ENCODE data around the gene KCNH8.

DNA sequence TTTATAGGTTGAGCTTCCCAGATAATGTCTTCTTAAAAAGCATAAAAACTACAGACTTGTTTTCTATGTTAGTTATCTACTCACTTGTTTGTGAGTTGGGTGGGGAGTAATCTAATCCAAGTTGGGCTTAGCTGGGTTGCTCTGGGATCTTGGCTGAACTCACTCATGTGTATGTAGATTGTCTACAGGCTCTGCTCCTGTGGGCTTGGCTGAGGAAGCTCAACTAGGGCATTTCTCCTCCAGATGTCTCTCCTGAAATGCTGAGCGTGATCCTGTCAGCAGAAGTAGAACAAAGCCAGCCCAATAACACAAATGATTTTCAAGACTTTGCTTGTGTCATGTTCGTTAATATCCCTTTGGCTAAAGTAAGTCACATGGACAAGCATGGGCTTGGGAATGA lies 17.3 kb downstream of the KCNH8 start:
- no peak for TF ChIP-seq TARDBP (IDR thresholded peaks at IDR 0.05)
- TF ChIP-seq, protein P1, sequence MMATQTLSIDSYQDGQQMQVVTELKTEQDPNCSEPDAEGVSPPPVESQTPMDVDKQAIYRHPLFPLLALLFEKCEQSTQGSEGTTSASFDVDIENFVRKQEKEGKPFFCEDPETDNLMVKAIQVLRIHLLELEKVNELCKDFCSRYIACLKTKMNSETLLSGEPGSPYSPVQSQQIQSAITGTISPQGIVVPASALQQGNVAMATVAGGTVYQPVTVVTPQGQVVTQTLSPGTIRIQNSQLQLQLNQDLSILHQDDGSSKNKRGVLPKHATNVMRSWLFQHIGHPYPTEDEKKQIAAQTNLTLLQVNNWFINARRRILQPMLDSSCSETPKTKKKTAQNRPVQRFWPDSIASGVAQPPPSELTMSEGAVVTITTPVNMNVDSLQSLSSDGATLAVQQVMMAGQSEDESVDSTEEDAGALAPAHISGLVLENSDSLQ (IDR thresholded peaks at IDR 0.05): no peak
- no peak for TF ChIP-seq BHLHE40 (IDR thresholded peaks at IDR 0.05; ENCODE audit: borderline replicate concordance)
- no peak for TF ChIP-seq CTBP1 (IDR thresholded peaks at IDR 0.05; ENCODE audit: borderline replicate concordance)
- TF ChIP-seq ARNT (IDR thresholded peaks at IDR 0.05): no peak
- no peak for TF ChIP-seq SP1 (IDR thresholded peaks at IDR 0.05)
- TF ChIP-seq FOXM1 (IDR thresholded peaks at IDR 0.05; ENCODE audit: borderline replicate concordance): no peak
- no peak for TF ChIP-seq NFRKB (IDR thresholded peaks at IDR 0.05)
- no peak for TF ChIP-seq ZNF384 (IDR thresholded peaks at IDR 0.05)
- TF ChIP-seq SUZ12 (IDR thresholded peaks at IDR 0.05): no peak
- TF ChIP-seq L3MBTL2 (conservative IDR thresholded peaks at IDR 0.05): no peak
